GM18951 (cell line): ENCODE data around the gene COLEC11.
"Not testable (repeated sequence)": the region's sequence is repeated elsewhere in the genome, so short reads cannot be mapped to it uniquely, and the experiment has no call there.

Source experiments
- POLR2A ChIP-seq: IDR thresholded peaks from 4 replicates; pipeline ENCODE4 v1.6.1; 2011; ENCODE audit warnings: mild to moderate bottlenecking; ENCODE audit not compliant: insufficient read length, insufficient read depth; ENCODE audit errors: extremely low read depth
- in situ Hi-C: fragments of 300-500 bp; cut with MboI; formaldehyde crosslinking; loops from one replicate; pipeline ENCODE4 v1.12.0; 2022; ENCODE audit warnings: low sequenced_read_pairs, mixed read lengths, inconsistent platforms; ENCODE audit not compliant: unreplicated experiment

COLEC11 gene

GRCh38 chr2:3657881-3658280, 63.0 kb downstream of the COLEC11 start, which contains the start of gene ALLC:
TSS of gene ALLC (plus strand) at chr2:3658200. CDS start at chr2:3671158, 12,958 bp downstream.
- no peak for TF ChIP-seq POLR2A
- in situ Hi-C loops: no loop called here

- in situ Hi-C loops: no loop called here
- no peak for TF ChIP-seq POLR2A
Observed at GRCh38 chr2:3659447-3660432, 64.8 kb downstream of the COLEC11 start.

- in situ Hi-C loops: not testable (repeated sequence)
Observed at GRCh38 chr2:3660640-3661039, 65.7 kb downstream of the COLEC11 start.

GRCh38 chr2:3661149-3661660, 66.3 kb downstream of the COLEC11 start:
- in situ Hi-C loops: no loop called here
- no peak for TF ChIP-seq POLR2A

GRCh38 chr2:3662239-3662638, 67.3 kb downstream of the COLEC11 start:
- in situ Hi-C loops: no loop called here
- TF ChIP-seq POLR2A: no peak

- TF ChIP-seq POLR2A: no peak
- in situ Hi-C loops: no loop called here
Observed at GRCh38 chr2:3664118-3664517, 69.2 kb downstream of the COLEC11 start.

GRCh38 chr2:3664925-3665324, 70.0 kb downstream of the COLEC11 start:
- in situ Hi-C loops: no loop called here
- no peak for TF ChIP-seq POLR2A

GRCh38 chr2:3665886-3666612, 71.1 kb downstream of the COLEC11 start:
- in situ Hi-C loops: no loop called here
- no peak for TF ChIP-seq POLR2A

GRCh38 chr2:3666613-3666975, 71.7 kb downstream of the COLEC11 start:
- in situ Hi-C loops: no loop called here
- TF ChIP-seq POLR2A: no peak

GRCh38 chr2:3667151-3667631, 72.3 kb downstream of the COLEC11 start:
- in situ Hi-C loops: no loop called here
- no peak for TF ChIP-seq POLR2A

GRCh38 chr2:3669656-3670055, 74.7 kb downstream of the COLEC11 start:
- TF ChIP-seq POLR2A: no peak
- in situ Hi-C loops: no loop called here

GRCh38 chr2:3670376-3670775, 75.5 kb downstream of the COLEC11 start:
- no peak for TF ChIP-seq POLR2A
- in situ Hi-C loops: no loop called here

GRCh38 chr2:3670941-3671340, 76.0 kb downstream of the COLEC11 start:
- TF ChIP-seq POLR2A: no peak
- in situ Hi-C loops: no loop called here
